Kidney (tissue), 14 donors: ENCODE results near the gene SPA17. TPM values are rescaled to one million over a fixed set of nuclear protein-coding genes. Genes with fewer than 3 reads are reported as not detected.

ENCODE experiments used
- DNase-seq, 5 donors: peaks; one replicate each; pipeline ENCODE4 v3.0.0-alpha.2; 2013 to 2020
- FAIRE-seq: peaks from 2 replicates; lab custom pipeline; 2012; peaks lifted over from hg19 to GRCh38; lab: Jason Lieb, UNC
- H3K27ac ChIP-seq, 2 donors: one replicate each; pipeline ENCODE4 v1.7.0; 2013; ENCODE audit warnings: low read depth in 2 of 2, low read length in 2 of 2, inconsistent platforms in 1 of 2
- H3K27me3 ChIP-seq: one replicate; pipeline ENCODE4 v1.7.1; 2013; ENCODE audit warnings: low read length, inconsistent platforms; ENCODE audit not compliant: control insufficient read depth, insufficient read depth
- H3K36me3 ChIP-seq, 3 donors: one replicate each; pipeline versions ENCODE4 v1.7.0 to v1.7.1; 2013; ENCODE audit warnings: low read length in 3 of 3, control low read depth in 1 of 3, inconsistent platforms in 1 of 3; ENCODE audit not compliant: insufficient read depth in 3 of 3, control insufficient read depth in 2 of 3
- H3K4me1 ChIP-seq, 3 donors: one replicate each; pipeline versions ENCODE4 v1.7.0 to v1.7.1; 2013; ENCODE audit warnings: low read length in 3 of 3, inconsistent platforms in 1 of 3, low read depth in 1 of 3; ENCODE audit not compliant: control insufficient read depth in 2 of 3, insufficient read depth in 2 of 3
- H3K4me3 ChIP-seq, 3 donors: one replicate each; pipeline versions ENCODE4 v1.7.0 to v1.8.1; 2013; ENCODE audit warnings: low read length in 3 of 3, control low read depth in 1 of 3, inconsistent platforms in 1 of 3
- H3K9ac ChIP-seq, 3 donors: one replicate each; pipeline versions ENCODE4 v1.7.0 to v1.7.1; 2013; ENCODE audit warnings: low read length in 3 of 3, control low read depth in 1 of 3, inconsistent platforms in 1 of 3
- H3K9me3 ChIP-seq, 3 donors: one replicate each; pipeline versions ENCODE4 v1.7.0 to v1.7.1; 2013; ENCODE audit warnings: low read length in 3 of 3, control low read depth in 1 of 3, inconsistent platforms in 1 of 3; ENCODE audit not compliant: control insufficient read depth in 2 of 3, insufficient read depth in 1 of 3
- CTCF ChIP-seq: IDR thresholded peaks from 3 replicates; pipeline ENCODE4 v1.5.1; 2012; ENCODE audit warnings: mild to moderate bottlenecking, moderate library complexity, borderline replicate concordance; ENCODE audit not compliant: insufficient read depth; ENCODE audit errors: extremely low read depth
- intact Hi-C: fragments of 100-400 bp; cut with DNase I; formaldehyde crosslinking; loops from one replicate; pipeline ENCODE4 v1.11.1; 2022
- polyA plus RNA-seq: library from polyadenylated mRNA; stranded (reverse); fragments of 350-450 nt; fragmentation: Illumina TruSeq; extraction: RNeasy Lipid Tissue Mini Kit (QIAGEN cat#74804); gene quantifications from one replicate; pipeline ENCODE4 v1.2.3, GENCODE V29; 2014; ENCODE audit warnings: low read depth, low replicate concordance; ENCODE audit not compliant: insufficient read depth
- total RNA-seq: library from RNA; stranded (reverse); fragmentation: NEBNext Ultra II Directional; extraction: Animal tissue kit (Norgen Biotek cat#: 25700); gene quantifications from one replicate; pipeline ENCODE4 v1.2.1, GENCODE V29; 2021
- donor health status: control.
- donor health status: control.
- donor health status: control.
- donor health status: control.
- donor health status: control.
- donor health status: DM: yes; HTN: yes; CAD: no.
- donor health status: Normal renal cell carcinoma (clear cell type).

The SPA17 gene
- total and polyA plus RNA-seq, 2 donors from 2014 or later = 10.7 to 23.7 TPM

GRCh38 chr11:124727474-124727873, 53.8 kb downstream of the SPA17 start:
- H3K27me3 ChIP-seq = no peaks in the 10 kb centered on the region
- no peaks in the 10 kb centered on the region for H3K36me3 ChIP-seq
- no peak overlapping the region for H3K9ac ChIP-seq
- H3K4me1 ChIP-seq = peaks cover 0 to 9% (median 8%) of the 10 kb centered on the region in 3 donors
- H3K27ac ChIP-seq = no peak overlapping the region
- DNase-seq (no peak), FAIRE-seq (no peak)
- intact Hi-C loops = no loop called here
- TF ChIP-seq CTCF = no peak
- H3K4me3 ChIP-seq = no peak overlapping the region
- no peaks in the 10 kb centered on the region for H3K9me3 ChIP-seq

- FAIRE-seq = no peak
- TF ChIP-seq CTCF = no peak
- H3K9ac ChIP-seq = no peak overlapping the region
- no peak for DNase-seq
- peaks cover 0 to 9% (median 8%) of the 10 kb centered on the region in 3 donors for H3K4me1 ChIP-seq
- H3K4me3 ChIP-seq = no peak overlapping the region
- intact Hi-C loops = no loop called here
- H3K9me3 ChIP-seq = no peaks in the 10 kb centered on the region
- H3K27ac ChIP-seq = no peak overlapping the region
- no peaks in the 10 kb centered on the region for H3K36me3 ChIP-seq
- no peaks in the 10 kb centered on the region for H3K27me3 ChIP-seq
Observed at GRCh38 chr11:124728134-124728533, 54.4 kb downstream of the SPA17 start.

- H3K36me3 ChIP-seq = no peaks in the 10 kb centered on the region
- FAIRE-seq (no peak), DNase-seq (no peak)
- H3K9ac ChIP-seq = no peak overlapping the region
- intact Hi-C loops = no loop called here
- peaks cover 0 to 9% (median 8%) of the 10 kb centered on the region in 3 donors for H3K4me1 ChIP-seq
- no peak for TF ChIP-seq CTCF
- no peaks in the 10 kb centered on the region for H3K9me3 ChIP-seq
- no peak overlapping the region for H3K4me3 ChIP-seq
- H3K27me3 ChIP-seq = no peaks in the 10 kb centered on the region
- H3K27ac ChIP-seq = no peak overlapping the region
Observed at GRCh38 chr11:124729571-124729970, 55.9 kb downstream of the SPA17 start.

- Histone ChIP-seq H3K9me3 (no peaks in the 10 kb centered on the region), H3K4me1 (no peaks in the 10 kb centered on the region), H3K27ac (no peak overlapping the region), H3K27me3 (no peaks in the 10 kb centered on the region), H3K4me3 (no peak overlapping the region), H3K9ac (no peak overlapping the region), H3K36me3 (no peaks in the 10 kb centered on the region)
- intact Hi-C loops = no loop called here
- no peak for FAIRE-seq
- no peak for TF ChIP-seq CTCF
- DNase-seq = no peak
Observed at GRCh38 chr11:124732230-124732629, 58.5 kb downstream of the SPA17 start.
